Muscle layer of duodenum (tissue), 2 donors: ENCODE measurements around the gene LRRFIP1.

Experiments used
- H3K27ac ChIP-seq: one replicate; pipeline ENCODE4 v1.7.0; 2013; ENCODE audit warnings: mild to moderate bottlenecking, low read length
- H3K27me3 ChIP-seq: one replicate; pipeline ENCODE4 v1.7.0; 2013; ENCODE audit warnings: low read depth, mild to moderate bottlenecking, control low read depth, low read length
- H3K36me3 ChIP-seq, 2 donors: one replicate each; pipeline ENCODE4 v1.7.0; 2013; ENCODE audit warnings: low read length in 2 of 2, control low read depth in 1 of 2, mild to moderate bottlenecking in 1 of 2; ENCODE audit not compliant: insufficient read depth in 2 of 2, control insufficient read depth in 1 of 2
- H3K4me1 ChIP-seq, 2 donors: one replicate each; pipeline ENCODE4 v1.7.0; 2013; ENCODE audit warnings: low read length in 2 of 2, mild to moderate bottlenecking in 2 of 2, control low read depth in 1 of 2, moderate library complexity in 1 of 2; ENCODE audit not compliant: insufficient read depth in 2 of 2, control insufficient read depth in 1 of 2
- H3K4me3 ChIP-seq, 2 donors: one replicate each; pipeline ENCODE4 v1.7.0; 2013; ENCODE audit warnings: low read length in 2 of 2, low read depth in 1 of 2, mild to moderate bottlenecking in 1 of 2
- H3K9me3 ChIP-seq, 2 donors: one replicate each; pipeline ENCODE4 v1.7.0; 2013; ENCODE audit warnings: low read length in 2 of 2, control low read depth in 1 of 2, mild to moderate bottlenecking in 1 of 2; ENCODE audit not compliant: control insufficient read depth in 1 of 2
- donor health status: healthy.

The LRRFIP1 gene

GRCh38 chr2:237637429-237638135 is 10.2 kb downstream of the LRRFIP1 start:
- Histone ChIP-seq H3K9me3 (no peaks in the 10 kb centered on the region), H3K4me3 (no peak overlapping the region), H3K27me3 (no peaks in the 10 kb centered on the region), H3K4me1 (peaks cover 0 to 5% of the 10 kb centered on the region in 2 donors), H3K27ac (no peak overlapping the region), H3K36me3 (no peaks in the 10 kb centered on the region)

GRCh38 chr2:237638176-237638575 is 10.8 kb downstream of the LRRFIP1 start:
- no peaks in the 10 kb centered on the region for H3K9me3 ChIP-seq
- H3K27ac ChIP-seq: no peak overlapping the region
- H3K27me3 ChIP-seq: no peaks in the 10 kb centered on the region
- H3K36me3 ChIP-seq: no peaks in the 10 kb centered on the region
- no peaks in the 10 kb centered on the region for H3K4me1 ChIP-seq
- no peak overlapping the region for H3K4me3 ChIP-seq

DNA sequence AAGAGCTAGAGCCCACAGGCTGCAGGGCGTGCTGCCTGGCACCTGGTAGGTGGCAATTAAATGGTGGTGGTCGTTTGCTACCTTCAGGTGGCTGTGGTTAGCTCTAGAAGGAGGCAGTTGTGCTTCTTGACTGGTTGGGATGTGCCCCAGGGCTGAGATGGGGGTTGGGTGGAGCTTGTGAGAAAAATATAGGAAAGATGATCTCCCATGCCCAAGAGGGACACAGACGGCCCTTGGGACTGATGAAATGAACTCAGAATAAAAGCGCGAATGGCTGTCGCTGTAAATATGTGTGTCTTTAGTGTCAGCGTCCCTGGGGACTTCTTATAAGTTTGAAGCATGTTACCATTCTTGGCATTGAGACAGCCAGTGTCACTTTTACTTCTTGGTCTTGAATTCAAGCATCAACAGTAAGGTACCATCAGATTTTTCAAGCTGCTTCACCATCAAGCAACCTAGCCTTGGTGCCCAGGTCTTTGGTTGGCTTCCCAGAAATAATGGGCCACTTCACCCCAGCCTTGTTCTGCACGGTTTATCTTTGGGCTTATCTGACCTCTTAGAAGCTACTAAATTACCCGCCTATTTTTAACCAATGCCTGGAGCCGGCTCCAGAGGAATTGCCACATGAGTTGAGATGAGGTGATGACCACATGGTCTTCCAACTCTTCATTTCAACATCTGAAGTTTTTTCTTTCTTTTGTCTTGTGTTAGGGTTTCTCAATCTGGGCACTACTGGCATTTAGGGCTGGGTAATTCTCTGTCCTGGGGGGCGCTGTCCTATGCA is 11.9 kb downstream of the LRRFIP1 start:
- Histone ChIP-seq H3K27ac (no peak overlapping the region), H3K4me3 (no peak overlapping the region), H3K36me3 (no peaks in the 10 kb centered on the region), H3K9me3 (no peaks in the 10 kb centered on the region), H3K4me1 (no peaks in the 10 kb centered on the region), H3K27me3 (no peaks in the 10 kb centered on the region)

DNA sequence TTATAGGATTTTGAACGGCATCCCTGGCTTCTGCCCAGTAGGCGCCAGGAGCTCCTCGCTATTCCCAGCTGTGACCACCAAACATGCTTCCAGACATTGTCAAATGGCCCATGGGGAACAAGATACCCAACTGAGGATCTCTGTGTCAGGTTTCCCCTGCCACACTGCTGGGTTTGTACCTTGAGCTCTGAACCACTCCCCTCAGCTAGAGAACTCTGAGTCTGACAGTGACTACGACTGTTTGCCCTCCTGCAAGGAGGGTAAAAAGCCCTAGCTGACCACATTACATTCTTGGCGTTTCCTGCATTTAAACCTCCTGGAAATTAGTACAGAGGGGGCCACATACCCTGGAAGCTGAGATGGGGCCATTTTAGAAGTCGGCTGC is 12.4 kb downstream of the LRRFIP1 start:
- Histone ChIP-seq H3K27ac (no peak overlapping the region), H3K9me3 (no peaks in the 10 kb centered on the region), H3K4me1 (no peaks in the 10 kb centered on the region), H3K36me3 (no peaks in the 10 kb centered on the region), H3K27me3 (no peaks in the 10 kb centered on the region), H3K4me3 (no peak overlapping the region)

- H3K27ac ChIP-seq: no peak overlapping the region
- H3K4me1 ChIP-seq: no peaks in the 10 kb centered on the region
- H3K4me3 ChIP-seq: no peak overlapping the region
- H3K36me3 ChIP-seq: peaks cover 0 to 4% of the 10 kb centered on the region in 2 donors
- H3K27me3 ChIP-seq: no peaks in the 10 kb centered on the region
- no peaks in the 10 kb centered on the region for H3K9me3 ChIP-seq
Observed at GRCh38 chr2:237640493-237640998, 13.2 kb downstream of the LRRFIP1 start.

DNA sequence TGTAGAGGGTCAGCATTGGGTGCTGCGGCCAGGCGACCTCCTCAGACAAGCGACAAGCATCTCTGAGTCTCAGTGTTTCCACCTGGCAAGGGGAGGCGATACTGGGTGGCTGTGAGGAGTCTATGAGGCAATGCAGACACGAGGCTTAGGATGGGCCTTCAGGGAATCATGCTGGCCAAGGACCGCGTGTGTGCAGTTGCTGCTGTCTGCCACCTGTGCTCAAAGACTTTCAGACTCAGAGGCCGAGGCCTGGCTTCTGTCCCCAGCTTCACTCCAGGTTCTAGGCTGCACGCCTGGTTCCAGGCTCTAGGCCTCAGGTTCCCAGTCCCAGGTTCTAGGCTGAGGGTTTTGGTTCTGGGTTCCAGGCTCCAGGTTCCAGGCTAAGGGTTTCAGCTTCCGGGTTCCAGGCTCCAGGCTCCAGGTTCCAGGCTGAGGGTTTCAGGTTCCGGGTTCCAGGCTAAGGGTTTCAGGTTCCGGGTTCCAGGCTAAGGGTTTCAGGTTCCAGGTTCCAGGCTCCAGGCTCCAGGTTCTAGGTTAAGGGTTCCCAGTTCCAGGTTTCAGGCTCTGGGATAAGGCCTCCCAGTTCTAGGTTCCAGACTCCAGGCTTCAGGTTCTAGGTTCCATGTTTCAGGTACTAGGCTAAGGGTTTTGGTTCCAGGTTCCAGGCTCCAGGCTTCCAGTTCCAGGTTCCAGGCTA is 14.8 kb downstream of the LRRFIP1 start:
- H3K27ac ChIP-seq: no peak overlapping the region
- no peaks in the 10 kb centered on the region for H3K27me3 ChIP-seq
- H3K4me1 ChIP-seq: no peaks in the 10 kb centered on the region
- peaks cover 0 to 10% of the 10 kb centered on the region in 2 donors for H3K36me3 ChIP-seq
- H3K4me3 ChIP-seq: no peak overlapping the region
- no peaks in the 10 kb centered on the region for H3K9me3 ChIP-seq

- no peak overlapping the region for H3K27ac ChIP-seq
Observed at GRCh38 chr2:237643066-237643465, 15.7 kb downstream of the LRRFIP1 start.

GRCh38 chr2:237643582-237644380 is 16.4 kb downstream of the LRRFIP1 start:
- Histone ChIP-seq H3K4me1 (no peaks in the 10 kb centered on the region), H3K27ac (no peak overlapping the region), H3K9me3 (no peaks in the 10 kb centered on the region), H3K4me3 (no peak overlapping the region), H3K27me3 (no peaks in the 10 kb centered on the region), H3K36me3 (peaks cover 0 to 10% of the 10 kb centered on the region in 2 donors)

More at GRCh38 chr2:237643066-237643465, 15.7 kb downstream of the LRRFIP1 start:
- no peak overlapping the region for H3K4me3 ChIP-seq
- no peaks in the 10 kb centered on the region for H3K9me3 ChIP-seq
- peaks cover 0 to 10% of the 10 kb centered on the region in 2 donors for H3K36me3 ChIP-seq
- no peaks in the 10 kb centered on the region for H3K4me1 ChIP-seq
- H3K27me3 ChIP-seq: no peaks in the 10 kb centered on the region

DNA sequence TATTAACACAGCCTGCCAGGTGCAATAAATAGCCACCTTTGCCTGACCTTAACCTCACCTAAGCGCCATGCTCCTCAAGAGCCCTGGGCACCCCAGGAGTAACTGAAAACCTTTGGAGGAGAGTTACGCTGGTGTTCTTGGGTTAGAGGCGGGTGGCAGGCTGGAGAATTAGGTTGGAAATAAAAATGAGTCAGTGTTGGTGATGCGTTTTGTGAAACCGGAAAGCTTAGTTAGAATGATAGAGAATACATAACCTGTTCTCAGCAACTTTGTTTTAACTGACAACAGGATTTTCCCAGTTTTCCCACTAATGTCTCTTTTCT is 17.0 kb downstream of the LRRFIP1 start:
- no peaks in the 10 kb centered on the region for H3K27me3 ChIP-seq
- H3K4me3 ChIP-seq: no peak overlapping the region
- H3K4me1 ChIP-seq: no peaks in the 10 kb centered on the region
- peaks cover 0 to 10% of the 10 kb centered on the region in 2 donors for H3K36me3 ChIP-seq
- no peak overlapping the region for H3K27ac ChIP-seq
- H3K9me3 ChIP-seq: no peaks in the 10 kb centered on the region

GRCh38 chr2:237645261-237645660 is 17.9 kb downstream of the LRRFIP1 start:
- no peaks in the 10 kb centered on the region for H3K4me1 ChIP-seq
- H3K27ac ChIP-seq: no peak overlapping the region
- H3K36me3 ChIP-seq: peaks cover 0 to 10% of the 10 kb centered on the region in 2 donors
- no peaks in the 10 kb centered on the region for H3K9me3 ChIP-seq
- no peak overlapping the region for H3K4me3 ChIP-seq
- no peaks in the 10 kb centered on the region for H3K27me3 ChIP-seq
